Measurements from ENCODE around the gene LRRC34. TPM values are rescaled to one million over a fixed set of nuclear protein-coding genes. Genes with fewer than 3 reads are reported as not detected.
A peak's percentile ranks its signal among the peaks of the same experiment; 100 is the strongest.

LRRC34 gene
- total and polyA plus RNA-seq, 9 of the 15 experiments (the other 6 are each of a cell fraction or from before 2014, with no cell fraction given), result 0.17 to 0.30 TPM; not detected in 7

GRCh38 chr3:169764882-169765612 is 47.7 kb downstream of the LRRC34 start, which contains the start of gene TERC (continued):
- TF ChIP-seq ATF7 (IDR thresholded peaks at IDR 0.05) (0 out of 2 replicates have a peak, but pooled peaks have one; percentile 9), E2F1 (CRISPR knock-in tag; IDR thresholded peaks at IDR 0.05) (no peak), ATF2 (CRISPR knock-in tag; IDR thresholded peaks at IDR 0.05) (no peak), BRF2 (IDR thresholded peaks at IDR 0.05; ENCODE audit: borderline replicate concordance, insufficient read depth, insufficient read length) (no peak), DDX20 (tag; IDR thresholded peaks at IDR 0.05; ENCODE audit: low read depth) (no peak), TEAD1 (CRISPR knock-in tag; IDR thresholded peaks at IDR 0.05) (peak in 1 of 2 experiments; percentile 48; a peak in 1 of 4 replicates), DACH1 (IDR thresholded peaks at IDR 0.05; ENCODE audit: partially characterized antibody) (no peak), PHF20 (IDR thresholded peaks at IDR 0.05; ENCODE audit: partially characterized antibody) (no peak), NR2C2 (CRISPR knock-in tag; IDR thresholded peaks at IDR 0.05) (no peak), NR2C2 (tag; IDR thresholded peaks at IDR 0.05) (peak; percentile 66; the same call in 1 of the 2 replicates), ZNF143 (CRISPR knock-in tag; IDR thresholded peaks at IDR 0.05) (no peak), ZNF586 (CRISPR knock-in tag; conservative IDR thresholded peaks at IDR 0.05) (no peak), TEAD4 (IDR thresholded peaks at IDR 0.05; ENCODE audit: low read length) (0 out of 2 replicates have a peak, but pooled peaks have one; percentile 8), TEAD4 (CRISPR knock-in tag; IDR thresholded peaks at IDR 0.05; ENCODE audit: borderline replicate concordance) (no peak), MYC (IDR thresholded peaks at IDR 0.05; ENCODE audit: low read depth, low read length) (peak; percentile 54; the same call in 1 of the 2 replicates), MYC (CRISPR knock-in tag; IDR thresholded peaks at IDR 0.05; ENCODE audit: borderline replicate concordance, low read depth) (peak; percentile 39; the same call in 1 of the 2 replicates), ZNF280A (IDR thresholded peaks at IDR 0.05; ENCODE audit: low read depth, partially characterized antibody) (no peak), SMARCA5 (IDR thresholded peaks at IDR 0.05) (no peak), TFAM (CRISPR knock-in tag; conservative IDR thresholded peaks at IDR 0.05) (no peak), SAFB (IDR thresholded peaks at IDR 0.05; ENCODE audit: borderline replicate concordance, low read depth, low read length) (no peak), KDM2B (CRISPR knock-in tag; IDR thresholded peaks at IDR 0.05) (no peak), BDP1 (IDR thresholded peaks at IDR 0.05; ENCODE audit: insufficient read depth, insufficient read length) (no peak), TAF1 (IDR thresholded peaks at IDR 0.05; ENCODE audit: control insufficient read depth, extremely low read depth, insufficient read depth, low read length, severe bottlenecking) (peak; percentile 76)
